H1 (cell line): Measurements from ENCODE around the gene SAT2. TPM values are rescaled to one million over a fixed set of nuclear protein-coding genes. Genes with fewer than 3 reads are reported as not detected.

Experiments
- BACH1 ChIP-seq: IDR thresholded peaks from 2 replicates; pipeline ENCODE4 v1.6.1; 2012; ENCODE audit warnings: low read length, improper control_type of control experiment
- BRCA1 ChIP-seq: IDR thresholded peaks from 2 replicates; pipeline ENCODE4 v1.6.1; 2012; ENCODE audit warnings: low read depth, low read length, improper control_type of control experiment
- CBX8 ChIP-seq: fragments of 300-800, 300-1000 bp; sonication (generic); IDR thresholded peaks from 2 replicates; pipeline ENCODE4 v1.7.1; 2016; ENCODE audit warnings: low read depth, low read length, borderline replicate concordance
- CEBPB ChIP-seq: IDR thresholded peaks from 2 replicates; pipeline ENCODE4 v1.6.1; 2012; ENCODE audit warnings: low read depth, low read length
- CHD1 ChIP-seq: IDR thresholded peaks from 2 replicates; pipeline ENCODE4 v1.6.1; 2012; ENCODE audit warnings: low read depth, low read length, improper control_type of control experiment
- CTBP2 ChIP-seq: IDR thresholded peaks from 2 replicates; pipeline ENCODE4 v1.7.0; 2011; ENCODE audit warnings: borderline replicate concordance, mild to moderate bottlenecking, moderate library complexity, mixed read lengths, low read length; ENCODE audit not compliant: insufficient read depth, insufficient read length
- HDAC6 ChIP-seq: IDR thresholded peaks from one replicate; pipeline ENCODE4 v1.7.1; 2012; ENCODE audit warnings: low read depth, mild to moderate bottlenecking, inconsistent platforms, low read length, moderate library complexity
- KDM4A ChIP-seq: IDR thresholded peaks from one replicate; pipeline ENCODE4 v1.7.1; 2012; ENCODE audit warnings: low read depth, mild to moderate bottlenecking, moderate library complexity, low read length, inconsistent platforms; ENCODE audit not compliant: severe bottlenecking
- KDM5A ChIP-seq: fragments of 200-600 bp; IDR thresholded peaks from 2 replicates; pipeline ENCODE4 v1.7.1; 2012; ENCODE audit warnings: mild to moderate bottlenecking, low read length, inconsistent platforms, mixed read lengths
- NRF1 ChIP-seq: IDR thresholded peaks from 2 replicates; pipeline ENCODE4 v1.6.1; 2011; ENCODE audit warnings: mild to moderate bottlenecking, low read depth, low read length, improper control_type of control experiment
- POU5F1 ChIP-seq: IDR thresholded peaks from 2 replicates; pipeline ENCODE4 v1.6.1; 2011; ENCODE audit warnings: low read depth, mild to moderate bottlenecking, low read length, moderate library complexity
- RBBP5 ChIP-seq: IDR thresholded peaks from 2 replicates; pipeline ENCODE4 v1.7.1; 2012; ENCODE audit warnings: low read depth, mild to moderate bottlenecking, inconsistent platforms, low read length, moderate library complexity, borderline replicate concordance
- RNF2 ChIP-seq: fragments of 200-900, 300-1000 bp; sonication (generic); IDR thresholded peaks from 2 replicates; pipeline ENCODE4 v1.7.1; 2016; ENCODE audit warnings: borderline replicate concordance, low read depth, mild to moderate bottlenecking, antibody characterized with exemption, low read length; ENCODE audit not compliant: poor library complexity, severe bottlenecking; ENCODE audit errors: missing control alignments
- SIRT6 ChIP-seq: IDR thresholded peaks from one replicate; pipeline ENCODE4 v1.7.1; 2012; ENCODE audit warnings: low read length, inconsistent platforms
- SP2 ChIP-seq: IDR thresholded peaks from 2 replicates; pipeline ENCODE4 v1.6.1; 2012; ENCODE audit warnings: mild to moderate bottlenecking, low read length, inconsistent platforms
- SRF ChIP-seq: IDR thresholded peaks from 2 replicates; pipeline ENCODE4 v1.6.1; 2011; ENCODE audit warnings: mild to moderate bottlenecking, low read depth, low read length, moderate library complexity
- TBP ChIP-seq: IDR thresholded peaks from 2 replicates; pipeline ENCODE4 v1.6.1; 2011; ENCODE audit warnings: low read depth, low read length, improper control_type of control experiment
- YY1 ChIP-seq: IDR thresholded peaks from 2 replicates; pipeline ENCODE4 v1.6.1; 2011; ENCODE audit warnings: low read depth, mild to moderate bottlenecking, low read length
- ZNF274 ChIP-seq: IDR thresholded peaks from 2 replicates; pipeline ENCODE4 v1.7.0; 2012; ENCODE audit warnings: low read length, borderline replicate concordance; ENCODE audit errors: extremely low read depth
- polyA plus RNA-seq, 7 experiments: library from polyadenylated mRNA; depleted of rRNA in 3 of 7; stranded (reverse) in 5 of 7; unstranded in 2 of 7; fragments of >200 nt in 5 of 7; fragments of 200-250 nt in 2 of 7; gene quantifications; 1 replicate in 5 of 7; 2 replicates in 1 of 7; 4 replicates in 1 of 7; pipeline versions ENCODE4 v1.2.1 to v1.2.3, GENCODE V29; 2011 to 2013; ENCODE audit warnings: missing spikeins in 2 of 7, mixed read lengths in 2 of 7
- total RNA-seq: library from RNA; stranded (reverse); fragmentation: NEBNext Ultra II Directional; extraction: Animal tissue kit (Norgen Biotek cat#: 25700); gene quantifications from 2 replicates; pipeline ENCODE4 v1.2.1, GENCODE V29; 2021
- TF ChIP-seq, protein P1 (sequence below): IDR thresholded peaks from 2 replicates; pipeline ENCODE4 v1.6.1; 2012; ENCODE audit warnings: inconsistent platforms
- TF ChIP-seq, protein P2 (sequence below): IDR thresholded peaks from 2 replicates; pipeline ENCODE4 v1.6.1; 2011; ENCODE audit warnings: low read depth, mild to moderate bottlenecking, low read length; ENCODE audit not compliant: insufficient read depth
- TF ChIP-seq, protein P3 (sequence below): IDR thresholded peaks from 2 replicates; pipeline ENCODE4 v1.6.1; 2011; ENCODE audit warnings: low read length, improper control_type of control experiment

SAT2 gene
- total and polyA plus RNA-seq, 2 of the 8 experiments (the other 6 are each of a cell fraction or from before 2014, with no cell fraction given), result 36.4 to 72.3 TPM

DNA sequence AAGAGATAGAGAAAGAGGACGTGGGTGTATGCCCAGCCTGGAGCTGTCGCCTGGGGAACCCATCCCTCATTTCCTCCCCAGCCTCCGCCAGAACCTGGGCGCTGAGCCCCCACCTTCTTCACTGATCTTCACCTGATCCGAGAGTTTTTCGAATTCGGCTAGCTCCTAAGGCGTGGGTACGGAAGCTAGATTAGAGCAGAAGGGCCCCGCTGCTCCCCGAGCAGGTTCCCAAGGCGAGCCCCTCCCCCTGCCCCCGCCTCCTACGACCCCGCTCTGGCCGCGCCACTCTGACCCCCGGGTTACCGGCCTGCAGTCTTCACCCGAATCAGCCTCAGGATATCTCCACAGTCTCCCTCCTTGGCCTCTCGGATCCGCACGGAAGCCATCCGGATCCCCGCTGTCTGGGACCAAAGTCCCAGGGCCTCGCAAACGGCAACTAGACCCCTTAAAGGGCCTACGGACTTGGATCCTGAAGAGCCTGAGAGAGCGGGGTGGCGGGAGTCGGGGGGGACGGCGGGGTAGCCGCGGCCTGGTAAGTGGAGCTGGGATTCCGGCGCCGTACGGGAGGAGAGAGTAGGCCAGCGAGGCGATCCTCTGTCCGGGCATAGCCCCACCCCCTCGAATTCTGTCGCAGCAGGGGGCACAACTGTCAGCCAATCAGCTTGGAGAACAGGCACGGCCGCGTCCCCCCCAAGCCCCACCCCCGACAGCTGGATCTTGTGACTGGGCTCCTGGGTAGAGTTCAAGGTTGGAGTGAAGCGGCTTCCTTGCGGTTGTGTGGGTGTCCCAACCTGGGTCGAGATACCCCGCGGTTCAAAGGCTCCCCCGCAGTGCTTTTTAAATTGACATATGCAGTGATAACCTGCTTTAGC lies at the start of gene SAT2 (continued):
- TF ChIP-seq HDAC6 (no peak), BRCA1 (no peak), RBBP5 (peak; percentile 49; the same call in 1 of the 2 replicates), BACH1 (no peak), CEBPB (no peak), CTBP2 (no peak), NRF1 (no peak), SIRT6 (no peak), SRF (no peak), SP2 (no peak), YY1 (0 out of 2 replicates have a peak, but pooled peaks have one; percentile 2), RNF2 (no peak), KDM4A (peak; percentile 43), POU5F1 (no peak), KDM5A (no peak), CHD1 (no peak), CBX8 (no peak), ZNF274 (no peak), TBP (peak; percentile 47; the same call in 1 of the 2 replicates)
- TF ChIP-seq, protein P1, sequence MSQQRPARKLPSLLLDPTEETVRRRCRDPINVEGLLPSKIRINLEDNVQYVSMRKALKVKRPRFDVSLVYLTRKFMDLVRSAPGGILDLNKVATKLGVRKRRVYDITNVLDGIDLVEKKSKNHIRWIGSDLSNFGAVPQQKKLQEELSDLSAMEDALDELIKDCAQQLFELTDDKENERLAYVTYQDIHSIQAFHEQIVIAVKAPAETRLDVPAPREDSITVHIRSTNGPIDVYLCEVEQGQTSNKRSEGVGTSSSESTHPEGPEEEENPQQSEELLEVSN, result no peak
- TF ChIP-seq, protein P2, sequence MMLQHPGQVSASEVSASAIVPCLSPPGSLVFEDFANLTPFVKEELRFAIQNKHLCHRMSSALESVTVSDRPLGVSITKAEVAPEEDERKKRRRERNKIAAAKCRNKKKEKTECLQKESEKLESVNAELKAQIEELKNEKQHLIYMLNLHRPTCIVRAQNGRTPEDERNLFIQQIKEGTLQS, result no peak
- TF ChIP-seq, protein P3, sequence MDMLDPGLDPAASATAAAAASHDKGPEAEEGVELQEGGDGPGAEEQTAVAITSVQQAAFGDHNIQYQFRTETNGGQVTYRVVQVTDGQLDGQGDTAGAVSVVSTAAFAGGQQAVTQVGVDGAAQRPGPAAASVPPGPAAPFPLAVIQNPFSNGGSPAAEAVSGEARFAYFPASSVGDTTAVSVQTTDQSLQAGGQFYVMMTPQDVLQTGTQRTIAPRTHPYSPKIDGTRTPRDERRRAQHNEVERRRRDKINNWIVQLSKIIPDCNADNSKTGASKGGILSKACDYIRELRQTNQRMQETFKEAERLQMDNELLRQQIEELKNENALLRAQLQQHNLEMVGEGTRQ, result no peak
